RWPE1 (cell line): ENCODE measurements around the gene GARIN5B.

Experiments
- CTCF ChIA-PET: fragments of 350-600 bp; sonication (Branson Sonifier 250); formaldehyde crosslinking; extraction: SDS; loops from one replicate; lab custom pipeline; 2021; lab: Yijun Ruan, JAX
- POLR2A ChIA-PET: fragments of 400-600 bp; formaldehyde crosslinking; extraction: SDS; loops from one replicate; lab custom pipeline; 2020; ENCODE audit warnings: antibody characterized with exemption; ENCODE audit not compliant: low non-redundant PET; lab: Yijun Ruan, JAX
- DNase-seq: peaks from one replicate; pipeline ENCODE4 v3.0.0; 2012; ENCODE audit warnings: low spot score
- H3K27ac ChIP-seq: fragments of 450-650 bp; 2 replicates; pipeline ENCODE4 v1.5.1; 2017
- CTCF ChIP-seq: fragments of 450-650 bp; conservative IDR thresholded peaks from 2 replicates; pipeline ENCODE4 v1.5.1; 2017; ENCODE audit warnings: low read depth, mild to moderate bottlenecking

Gene GARIN5B

GRCh38 chr19:55345101-55345817, 17.8 kb downstream of the GARIN5B start:
- peak overlapping the region; percentile 97 for H3K27ac ChIP-seq
- CTCF ChIA-PET: interaction anchor here (0.6 kb wide), 1 partner anchor 44 kb away, joined by 3 read pairs; no protein-coding TSS in a partner anchor

GRCh38 chr19:55344444-55344843, 18.6 kb downstream of the GARIN5B start:
- no peak for DNase-seq
- H3K27ac ChIP-seq: peak overlapping the region; percentile 97
- no peak for TF ChIP-seq CTCF
- ChIA-PET CTCF (interaction anchor here (0.7 to 1.9 kb wide), 2 partner anchors 23 to 43 kb away, joined by 5 to 13 read pairs; no protein-coding TSS in a partner anchor), POLR2A (interaction anchor here (0.8 kb wide), 1 partner anchor 141 kb away, joined by 7 read pairs; the partner anchor contains the start of gene NAT14)

More at GRCh38 chr19:55345101-55345817, 17.8 kb downstream of the GARIN5B start:
- POLR2A ChIA-PET: no interaction called here
- TF ChIP-seq CTCF: no peak
- DNase-seq: no peak

- ChIA-PET POLR2A (no interaction called here), CTCF (interaction anchor here (0.7 kb wide), 1 partner anchor 19 kb away, joined by 3 read pairs; no protein-coding TSS in a partner anchor)
- no peak for TF ChIP-seq CTCF
- no peak for DNase-seq
- H3K27ac ChIP-seq: peak overlapping the region; percentile 97
Observed at GRCh38 chr19:55341595-55342531, 21.2 kb downstream of the GARIN5B start.

- ChIA-PET POLR2A (no interaction called here), CTCF (interaction anchor here (0.6 to 0.7 kb wide), 2 partner anchors 19 to 132 kb away, joined by 3 read pairs; partner anchors contain the start of gene PTPRH)
- peak overlapping the region; percentile 97 for H3K27ac ChIP-seq
- TF ChIP-seq CTCF: no peak
- DNase-seq: peak; percentile 84
Observed at GRCh38 chr19:55341171-55341588, 21.9 kb downstream of the GARIN5B start.

- TF ChIP-seq CTCF: no peak
- H3K27ac ChIP-seq: peak overlapping the region; percentile 97
- no peak for DNase-seq
- CTCF ChIA-PET: interaction anchor here (0.6 kb wide), 1 partner anchor 132 kb away, joined by 3 read pairs; the partner anchor contains the start of gene PTPRH
- POLR2A ChIA-PET: no interaction called here
Observed at GRCh38 chr19:55340784-55341147, 22.3 kb downstream of the GARIN5B start.
